HG03175 (cell line): ENCODE measurements around the gene DAP3.
"Not testable (repeated sequence)": the region's sequence is repeated elsewhere in the genome, so short reads cannot be mapped to it uniquely, and the experiment has no call there.

Experiments used
- ATAC-seq: cut with Tn5 transposase; IDR thresholded peaks from one replicate; pipeline ENCODE4 v1.9.1; 2021; ENCODE audit warnings: mild to moderate bottlenecking, moderate library complexity; ENCODE audit not compliant: unreplicated experiment

DAP3 gene

GRCh38 chr1:155767399-155767989 is 78.6 kb downstream of the DAP3 start:
- ATAC-seq = not testable (repeated sequence)

- ATAC-seq = no peak
Measured at GRCh38 chr1:155769257-155769656, 80.4 kb downstream of the DAP3 start.

GRCh38 chr1:155773221-155773620 is 84.3 kb downstream of the DAP3 start:
- no peak for ATAC-seq

DNA sequence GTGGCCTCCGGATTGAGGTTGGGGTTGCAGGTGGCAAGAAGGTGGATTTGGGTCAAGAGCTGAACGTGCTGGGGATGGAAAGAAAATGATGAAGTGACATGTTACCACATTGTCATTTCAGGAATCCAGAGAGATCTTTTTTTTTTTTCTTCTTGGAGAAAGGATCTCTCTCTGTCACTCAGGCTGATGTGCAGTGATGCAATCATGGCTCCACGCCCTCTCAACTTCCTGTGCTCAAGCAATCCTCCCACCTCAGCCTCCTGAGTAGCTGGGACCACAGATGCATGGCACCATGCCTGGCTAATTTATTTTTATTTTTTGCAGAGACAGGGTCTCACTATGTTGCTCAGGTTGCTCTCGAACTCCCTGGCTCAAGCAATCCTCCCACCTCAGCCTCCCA is 87.5 kb downstream of the DAP3 start:
- no peak for ATAC-seq

DNA sequence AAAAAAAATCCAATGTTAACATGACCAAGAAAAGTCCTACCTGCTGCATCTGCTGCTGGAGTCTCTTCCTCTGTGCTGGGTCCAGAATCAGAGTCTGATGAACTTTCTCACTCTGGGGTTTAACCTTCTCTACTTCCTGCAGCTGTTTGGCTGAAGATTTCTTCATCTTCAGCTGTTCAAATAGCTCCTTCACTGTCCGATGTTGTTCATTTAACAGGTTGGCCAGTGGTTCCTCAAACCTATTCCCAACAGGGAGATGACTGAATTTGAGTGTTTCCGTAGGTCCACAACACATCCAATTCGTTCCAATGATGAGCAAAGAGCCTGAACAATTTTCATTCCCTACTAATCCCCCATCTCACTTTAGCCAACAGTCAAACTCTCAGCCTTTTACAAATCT is 88.7 kb downstream of the DAP3 start:
- no peak for ATAC-seq
